ENCODE measurements around the gene DCTN5. TPM values are rescaled to one million over a fixed set of nuclear protein-coding genes. Genes with fewer than 3 reads are reported as not detected.

The DCTN5 gene
- total RNA-seq, 2 donors from 2014 or later, result 95.0 to 107 TPM

- H3K4me1 Mint-ChIP-seq (ENCODE audit: low read depth in 2 of 2), result peaks cover 0 to 6% of the 10 kb centered on the region in 2 donors
- no peak for ATAC-seq
- no peaks in the 10 kb centered on the region for H3K9me3 Mint-ChIP-seq
- H3K27ac Mint-ChIP-seq, result no peak overlapping the region
- H3K4me3 Mint-ChIP-seq, result no peak overlapping the region
- H3K27me3 Mint-ChIP-seq, result no peaks in the 10 kb centered on the region
- DNase-seq (ENCODE audit: low spot score), result no peak
- H3K36me3 Mint-ChIP-seq, result peaks cover 8% of the 10 kb centered on the region
Observed at GRCh38 chr16:23692190-23692837, 51.0 kb downstream of the DCTN5 start.

- H3K4me3 Mint-ChIP-seq, result no peak overlapping the region
Observed at GRCh38 chr16:23694265-23694643, 53.0 kb downstream of the DCTN5 start.

GRCh38 chr16:23694644-23695373 lies 53.5 kb downstream of the DCTN5 start:
- no peak overlapping the region for H3K4me3 Mint-ChIP-seq
- H3K9me3 Mint-ChIP-seq, result no peaks in the 10 kb centered on the region
- ATAC-seq (peak in 1 of 2 donors; percentile 40), DNase-seq (ENCODE audit: low spot score) (no peak)
- H3K27me3 Mint-ChIP-seq, result no peaks in the 10 kb centered on the region
- peaks cover 14 to 15% of the 10 kb centered on the region in 2 donors for H3K4me1 Mint-ChIP-seq (ENCODE audit: low read depth in 2 of 2)
- H3K27ac Mint-ChIP-seq, result no peak overlapping the region
- H3K36me3 Mint-ChIP-seq, result no peaks in the 10 kb centered on the region

More at GRCh38 chr16:23694265-23694643, 53.0 kb downstream of the DCTN5 start:
- no peaks in the 10 kb centered on the region for H3K9me3 Mint-ChIP-seq
- DNase-seq (ENCODE audit: low spot score), result no peak
- no peaks in the 10 kb centered on the region for H3K36me3 Mint-ChIP-seq
- H3K27me3 Mint-ChIP-seq, result no peaks in the 10 kb centered on the region
- peaks cover 11 to 15% of the 10 kb centered on the region in 2 donors for H3K4me1 Mint-ChIP-seq (ENCODE audit: low read depth in 2 of 2)
- ATAC-seq, result no peak
- H3K27ac Mint-ChIP-seq, result no peak overlapping the region

GRCh38 chr16:23695756-23696155 lies 54.5 kb downstream of the DCTN5 start:
- Mint-ChIP-seq H3K4me3 (no peak overlapping the region), H3K27me3 (no peaks in the 10 kb centered on the region), H3K36me3 (no peaks in the 10 kb centered on the region), H3K9me3 (no peaks in the 10 kb centered on the region), H3K27ac (no peak overlapping the region), H3K4me1 (ENCODE audit: low read depth in 2 of 2) (peaks cover 14 to 15% of the 10 kb centered on the region in 2 donors)
- ATAC-seq (no peak), DNase-seq (ENCODE audit: low spot score) (no peak)

DNA sequence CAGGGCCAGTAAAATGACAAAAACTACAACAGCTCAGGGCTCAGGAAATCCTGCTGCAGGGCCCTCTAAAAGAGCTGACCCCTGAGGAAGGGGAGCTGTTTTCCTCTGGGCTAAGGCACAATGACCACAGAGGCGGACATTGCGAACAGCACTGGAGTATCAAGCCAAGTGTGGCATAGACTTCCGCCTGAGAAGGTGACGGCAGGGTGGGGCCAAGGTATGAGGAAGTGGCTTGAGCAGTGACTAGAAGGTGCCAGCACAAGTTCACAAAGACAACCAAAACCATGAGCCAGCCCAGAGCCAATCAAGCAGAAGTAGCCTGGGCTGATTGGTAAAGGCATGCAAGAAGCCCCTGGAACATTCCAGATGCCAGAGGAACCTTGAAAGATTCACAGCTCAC lies 57.8 kb downstream of the DCTN5 start:
- Mint-ChIP-seq H3K27me3 (peaks cover 5 to 8% of the 10 kb centered on the region in 2 donors), H3K4me1 (ENCODE audit: low read depth in 2 of 2) (peaks cover 14 to 15% of the 10 kb centered on the region in 2 donors), H3K36me3 (peaks cover 10% of the 10 kb centered on the region), H3K9me3 (peaks cover 4% of the 10 kb centered on the region), H3K4me3 (no peak overlapping the region), H3K27ac (peak overlapping the region in 1 of 2 donors; percentile 55)
- ATAC-seq (peak; percentile 64 to 74), DNase-seq (ENCODE audit: low spot score) (no peak)

GRCh38 chr16:23700093-23700492 lies 58.8 kb downstream of the DCTN5 start:
- Mint-ChIP-seq H3K27me3 (peaks cover 5 to 8% of the 10 kb centered on the region in 2 donors), H3K4me3 (no peak overlapping the region), H3K4me1 (ENCODE audit: low read depth in 2 of 2) (peaks cover 9 to 14% of the 10 kb centered on the region in 2 donors), H3K27ac (no peak overlapping the region), H3K9me3 (peaks cover 4% of the 10 kb centered on the region), H3K36me3 (peaks cover 10% of the 10 kb centered on the region)
- DNase-seq (ENCODE audit: low spot score) (no peak), ATAC-seq (no peak)

DNA sequence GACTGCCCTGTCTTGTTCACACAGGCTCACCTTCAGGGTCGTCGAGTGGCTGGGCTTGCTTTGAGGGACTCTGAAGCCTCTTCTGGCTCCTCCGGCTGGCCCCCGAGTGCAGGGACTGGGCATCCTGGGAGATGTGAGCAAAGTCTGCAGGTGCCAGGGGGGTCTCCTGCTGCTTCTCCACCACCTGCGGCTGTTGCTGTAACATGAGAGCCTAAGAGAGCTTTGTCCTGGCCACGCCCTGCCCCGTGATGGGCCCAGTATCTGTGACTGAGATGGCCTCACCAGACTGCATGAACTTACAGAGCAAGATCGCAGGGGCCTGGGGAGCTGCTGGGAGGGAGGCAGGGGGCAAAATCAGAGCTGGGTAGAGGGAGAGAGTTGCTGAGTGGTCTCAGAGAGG lies 59.2 kb downstream of the DCTN5 start:
- Mint-ChIP-seq H3K27me3 (peaks cover 5 to 8% of the 10 kb centered on the region in 2 donors), H3K9me3 (peaks cover 4% of the 10 kb centered on the region), H3K4me3 (no peak overlapping the region), H3K36me3 (peaks cover 10% of the 10 kb centered on the region), H3K27ac (no peak overlapping the region), H3K4me1 (ENCODE audit: low read depth in 2 of 2) (peaks cover 9 to 14% of the 10 kb centered on the region in 2 donors)
- ATAC-seq, result peak in 1 of 2 donors; percentile 13
- DNase-seq (ENCODE audit: low spot score), result no peak

DNA sequence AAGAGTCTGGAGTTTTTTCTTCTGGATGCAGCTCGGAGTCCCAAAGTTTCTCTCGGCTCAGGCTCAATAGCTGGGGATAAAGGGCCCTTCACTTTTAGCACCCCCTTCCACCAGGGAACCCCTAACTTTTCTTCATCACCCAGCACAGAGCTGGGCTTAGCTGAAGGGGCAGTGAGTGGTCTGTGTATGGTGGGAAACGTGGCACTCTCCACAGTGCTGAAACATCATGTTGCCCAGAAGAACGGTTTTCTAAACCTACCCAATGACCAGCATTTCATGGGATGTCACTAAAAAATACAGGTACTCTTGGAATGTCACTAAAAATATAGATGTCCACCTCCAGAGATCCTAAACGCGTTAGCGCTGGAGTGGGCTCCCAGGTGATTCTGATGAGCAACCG lies 59.8 kb downstream of the DCTN5 start:
- ATAC-seq (no peak), DNase-seq (ENCODE audit: low spot score) (no peak)
- H3K4me3 Mint-ChIP-seq, result no peak overlapping the region
- H3K36me3 Mint-ChIP-seq, result peaks cover 10% of the 10 kb centered on the region
- no peak overlapping the region for H3K27ac Mint-ChIP-seq
- peaks cover 9 to 14% of the 10 kb centered on the region in 2 donors for H3K4me1 Mint-ChIP-seq (ENCODE audit: low read depth in 2 of 2)
- H3K9me3 Mint-ChIP-seq, result peaks cover 4% of the 10 kb centered on the region
- peaks cover 8 to 10% of the 10 kb centered on the region in 2 donors for H3K27me3 Mint-ChIP-seq

DNA sequence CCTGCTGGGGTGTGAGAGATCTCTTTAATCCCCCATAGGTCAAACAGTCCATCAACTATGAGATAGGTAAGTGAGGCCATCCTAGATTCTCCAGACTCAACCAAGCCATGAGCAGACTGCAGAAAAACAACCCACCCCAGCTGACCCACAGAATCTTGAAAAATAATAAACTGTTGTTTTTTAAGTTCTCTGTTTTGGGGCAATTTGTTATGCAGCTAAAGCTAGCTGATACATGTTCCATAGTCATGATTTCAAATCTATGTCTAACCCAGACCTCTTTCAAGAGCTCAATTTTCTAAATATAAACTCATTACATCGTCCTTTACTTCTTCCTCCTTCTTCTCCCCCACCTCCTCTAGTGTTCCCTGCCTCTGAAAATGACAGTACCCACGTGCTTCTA lies 61.7 kb downstream of the DCTN5 start:
- DNase-seq (ENCODE audit: low spot score) (no peak), ATAC-seq (no peak)
- peaks cover 9 to 14% of the 10 kb centered on the region in 2 donors for H3K4me1 Mint-ChIP-seq (ENCODE audit: low read depth in 2 of 2)

DNA sequence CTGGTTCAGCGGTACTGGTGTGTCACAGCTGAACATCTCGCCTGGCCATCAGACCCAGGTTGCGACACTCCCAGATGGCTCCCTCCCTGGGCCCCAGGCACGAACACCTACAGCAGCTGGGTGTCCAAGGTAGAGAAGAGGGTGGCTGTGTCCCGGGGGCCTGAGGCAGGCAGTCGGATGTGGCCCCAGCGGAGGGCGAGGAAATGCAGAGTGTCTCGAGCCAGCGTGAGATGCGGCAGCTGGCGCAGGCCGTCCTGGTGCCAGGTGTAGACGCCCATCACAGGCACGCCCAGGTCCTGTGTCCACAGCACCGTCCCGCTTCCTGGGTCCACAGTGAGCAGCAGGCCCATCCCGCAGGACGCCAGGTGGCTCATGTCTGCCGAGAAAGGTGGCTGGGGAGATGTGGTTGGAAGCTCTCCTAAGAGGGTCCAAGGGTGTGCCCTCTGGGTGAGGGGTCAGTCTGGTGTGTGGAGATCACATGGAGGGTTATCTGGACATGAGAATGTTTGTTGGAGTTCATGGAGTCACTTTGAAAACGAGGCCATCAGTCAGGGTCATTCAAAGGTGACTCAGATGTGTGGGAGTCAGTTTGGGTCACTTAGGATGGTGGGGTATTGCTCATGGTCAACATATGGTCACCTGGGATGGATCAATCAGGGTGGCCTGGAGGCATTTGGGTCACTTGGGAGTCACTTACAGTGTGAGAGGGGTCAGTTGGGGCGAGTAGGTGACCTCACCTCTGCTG lies 63.7 kb downstream of the DCTN5 start:
- Mint-ChIP-seq H3K4me3 (no peak overlapping the region), H3K9me3 (peaks cover 4% of the 10 kb centered on the region), H3K4me1 (ENCODE audit: low read depth in 2 of 2) (no peaks in the 10 kb centered on the region), H3K36me3 (peaks cover 10% of the 10 kb centered on the region), H3K27me3 (peaks cover 8 to 14% of the 10 kb centered on the region in 2 donors), H3K27ac (no peak overlapping the region)
- DNase-seq (ENCODE audit: low spot score), result no peak
- ATAC-seq, result peak in 1 of 2 donors; percentile 41

More for the DNA sequence above, 61.7 kb downstream of the DCTN5 start:
- Mint-ChIP-seq H3K27me3 (peaks cover 8 to 10% of the 10 kb centered on the region in 2 donors), H3K27ac (no peak overlapping the region), H3K9me3 (peaks cover 4% of the 10 kb centered on the region), H3K4me3 (no peak overlapping the region), H3K36me3 (peaks cover 10% of the 10 kb centered on the region)

GRCh38 chr16:23705517-23705902 lies 64.2 kb downstream of the DCTN5 start:
- H3K9me3 Mint-ChIP-seq, result peaks cover 4% of the 10 kb centered on the region
- H3K27me3 Mint-ChIP-seq, result peaks cover 8 to 19% of the 10 kb centered on the region in 2 donors
- no peak for ATAC-seq

DNA sequence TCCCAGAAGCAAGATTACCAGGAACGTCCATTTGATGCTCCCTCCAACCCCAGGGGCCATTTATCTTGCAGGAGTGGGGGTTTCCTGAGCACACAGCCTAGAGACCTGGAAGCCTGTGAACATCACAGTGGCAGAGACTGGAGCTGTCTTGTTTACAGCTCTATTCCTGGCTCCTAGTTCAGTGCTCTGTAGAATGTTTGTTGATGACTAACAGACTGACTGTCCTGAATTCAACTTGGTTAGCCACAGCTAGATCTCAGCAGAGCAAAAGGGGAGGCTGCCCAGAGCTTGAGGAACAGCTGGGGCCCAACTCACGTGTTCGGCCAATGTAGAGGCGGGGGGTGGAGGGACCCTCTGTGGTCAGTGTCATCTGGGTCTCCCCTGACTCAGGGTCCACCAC lies 65.2 kb downstream of the DCTN5 start:
- H3K36me3 Mint-ChIP-seq, result peaks cover 10% of the 10 kb centered on the region
- H3K27ac Mint-ChIP-seq, result no peak overlapping the region
- ATAC-seq, result no peak
- H3K4me1 Mint-ChIP-seq (ENCODE audit: low read depth in 2 of 2), result no peaks in the 10 kb centered on the region
- H3K27me3 Mint-ChIP-seq, result peaks cover 8 to 19% of the 10 kb centered on the region in 2 donors
- no peak overlapping the region for H3K4me3 Mint-ChIP-seq
- no peak for DNase-seq (ENCODE audit: low spot score)
- H3K9me3 Mint-ChIP-seq, result peaks cover 4% of the 10 kb centered on the region

More at GRCh38 chr16:23705517-23705902, 64.2 kb downstream of the DCTN5 start:
- Mint-ChIP-seq H3K36me3 (peaks cover 10% of the 10 kb centered on the region), H3K27ac (no peak overlapping the region), H3K4me1 (ENCODE audit: low read depth in 2 of 2) (no peaks in the 10 kb centered on the region), H3K4me3 (no peak overlapping the region)
- DNase-seq (ENCODE audit: low spot score), result no peak

DNA sequence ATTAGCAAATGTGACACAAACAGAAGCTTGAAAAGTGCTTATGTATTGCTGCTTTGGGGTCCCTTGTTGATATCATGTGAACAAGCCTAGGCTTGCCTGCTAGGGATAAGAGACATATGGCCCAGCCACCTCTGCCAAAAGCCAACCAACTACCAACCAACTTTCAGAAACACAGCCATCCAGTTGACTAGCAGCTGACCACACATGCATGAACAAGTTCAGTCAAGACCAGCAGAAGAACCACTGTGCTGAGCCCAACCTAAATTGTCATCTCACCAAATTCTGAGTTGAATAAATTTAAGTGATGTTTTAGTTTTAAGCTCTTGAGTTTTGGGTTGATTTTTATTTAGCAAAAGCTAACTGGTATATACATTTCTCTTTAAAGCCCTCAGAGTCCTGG lies 68.3 kb downstream of the DCTN5 start:
- Mint-ChIP-seq H3K27me3 (peaks cover 5 to 24% of the 10 kb centered on the region in 2 donors), H3K4me3 (no peak overlapping the region), H3K36me3 (no peaks in the 10 kb centered on the region), H3K4me1 (ENCODE audit: low read depth in 2 of 2) (no peaks in the 10 kb centered on the region), H3K27ac (no peak overlapping the region), H3K9me3 (no peaks in the 10 kb centered on the region)
- ATAC-seq (no peak), DNase-seq (ENCODE audit: low spot score) (no peak)

GRCh38 chr16:23710008-23710407 lies 68.7 kb downstream of the DCTN5 start:
- H3K36me3 Mint-ChIP-seq, result no peaks in the 10 kb centered on the region
- no peak for DNase-seq (ENCODE audit: low spot score)

More at GRCh38 chr16:23710008-23710407, 68.7 kb downstream of the DCTN5 start:
- Mint-ChIP-seq H3K4me3 (no peak overlapping the region), H3K27ac (no peak overlapping the region), H3K4me1 (ENCODE audit: low read depth in 2 of 2) (no peaks in the 10 kb centered on the region), H3K27me3 (peaks cover 10 to 28% of the 10 kb centered on the region in 2 donors), H3K9me3 (no peaks in the 10 kb centered on the region)
- no peak for ATAC-seq
